Spleen (tissue), 7 donors: Measurements from ENCODE around the gene LEP.

Experiments
- CTCF ChIP-seq, 11 experiments: fragments of 200-600 bp in 7 of 11; fragments of 450-650 bp in 4 of 11; sonication (generic) in 4 of 11; IDR thresholded peaks in 8 of 11; conservative IDR thresholded peaks in 3 of 11; 1 replicate in 7 of 11; 2 replicates in 4 of 11; pipeline versions ENCODE4 v1.4.0 to v1.8.0; 2016 to 2021; ENCODE audit warnings: antibody characterized with exemption in 11 of 11, inconsistent platforms in 4 of 11, mild to moderate bottlenecking in 1 of 11
- POLR2A ChIP-seq, 3 donors: fragments of 450-650 bp; IDR thresholded peaks; one replicate each; pipeline ENCODE4 v1.5.1; 2017; ENCODE audit warnings: antibody characterized with exemption in 3 of 3, mild to moderate bottlenecking in 1 of 3
- POLR2AphosphoS5 ChIP-seq, 3 donors: sonication (generic); formaldehyde crosslinking; IDR thresholded peaks; one replicate each; pipeline ENCODE4 v1.5.1; 2017; ENCODE audit warnings: antibody characterized with exemption in 3 of 3
- donor health status: DM: no; HTN: no; CAD: no; lungs with moderate emphysema.
- donor health status: DM: no; HTN: no; CAD: no.
- donor health status: DM: no; HTN: no; CAD: no.

GRCh38 chr7:128192497-128193142, 48.5 kb upstream of the LEP start:
- TF ChIP-seq CTCF (IDR thresholded peaks at IDR 0.05 in 8 of 11, conservative IDR thresholded peaks at IDR 0.05 in 3 of 11) (no peak), POLR2A (IDR thresholded peaks at IDR 0.05) (no peak), POLR2AphosphoS5 (IDR thresholded peaks at IDR 0.05) (no peak)
